Measurements from ENCODE around the gene KISS1R.

The KISS1R gene

DNA sequence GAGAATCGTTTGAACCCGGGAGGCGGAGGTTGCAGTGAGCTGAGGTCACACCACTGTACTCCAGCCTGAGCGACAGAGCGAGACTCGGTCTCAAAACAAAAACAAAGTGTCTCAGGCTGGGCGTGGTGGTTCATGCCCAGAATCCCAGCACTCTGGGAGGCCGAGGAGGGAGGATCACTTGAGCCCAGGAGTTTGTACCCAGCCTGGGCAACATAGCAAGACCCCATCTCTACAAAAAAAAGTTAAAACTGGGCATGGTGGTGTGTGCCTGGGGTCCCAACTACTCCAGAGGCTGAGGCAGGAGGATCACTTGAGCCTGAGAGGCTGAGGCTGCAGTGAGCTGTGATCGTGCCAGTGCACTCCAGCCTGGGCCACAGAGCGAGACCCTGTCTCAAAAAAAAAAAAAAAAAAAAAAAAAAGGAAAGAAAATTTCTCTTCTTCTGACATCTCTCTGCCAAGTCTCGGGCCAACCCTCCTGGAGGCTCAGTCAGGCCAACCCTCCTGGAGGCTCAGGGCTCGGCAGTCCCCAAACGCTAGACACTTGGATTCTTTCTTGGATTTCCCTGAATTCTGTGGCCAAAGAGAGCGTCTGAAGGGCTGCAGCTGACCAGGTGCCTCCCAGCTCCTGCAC lies 35.0 kb downstream of the KISS1R start:
- ChIA-PET POLR2A (no interaction called here), CTCF (interaction anchor here (1.2 kb wide), 1 partner anchor 16 kb away, joined by 3 read pairs; no protein-coding TSS in a partner anchor)
- DNase-seq = no peak
- Histone ChIP-seq H3K4me3 (ENCODE audit: control insufficient read depth in 1 of 7, extremely low read depth in 1 of 7, insufficient read depth in 4 of 7, low read depth in 2 of 7, low read length in 6 of 7) (peak overlapping the region in 3 of 7 experiments; percentile 28 to 68 (median 54)), H3K27ac (ENCODE audit: insufficient read depth in 1 of 2, low read depth in 1 of 2, low read length in 2 of 2, poor library complexity in 1 of 2, severe bottlenecking in 2 of 2) (peak overlapping the region in 1 of 2 experiments; percentile 66), H3K27me3 (replicated peaks in 2 of 5; ENCODE audit: control insufficient read depth in 4 of 5, insufficient read depth in 5 of 5, low read length in 4 of 5) (no peaks in the 10 kb centered on the region), H3K4me1 (ENCODE audit: control extremely low read depth in 1 of 4, control insufficient read depth in 4 of 4, insufficient read depth in 4 of 4, low read length in 3 of 4) (peaks cover 0 to 57% (median 35%) of the 10 kb centered on the region in 4 experiments), H3K36me3 (ENCODE audit: control insufficient read depth in 4 of 4, insufficient read depth in 4 of 4, low read length in 3 of 4) (peaks cover 0 to 6% (median 0%) of the 10 kb centered on the region in 4 experiments), H3K9me3 (ENCODE audit: control extremely low read depth in 1 of 5, control insufficient read depth in 4 of 5, insufficient read depth in 2 of 5, low read depth in 1 of 5, low read length in 4 of 5) (no peaks in the 10 kb centered on the region)
- 87% methylated on average over 12 of the region's 14 CpGs for WGBS (ENCODE audit: insufficient coverage)

DNA sequence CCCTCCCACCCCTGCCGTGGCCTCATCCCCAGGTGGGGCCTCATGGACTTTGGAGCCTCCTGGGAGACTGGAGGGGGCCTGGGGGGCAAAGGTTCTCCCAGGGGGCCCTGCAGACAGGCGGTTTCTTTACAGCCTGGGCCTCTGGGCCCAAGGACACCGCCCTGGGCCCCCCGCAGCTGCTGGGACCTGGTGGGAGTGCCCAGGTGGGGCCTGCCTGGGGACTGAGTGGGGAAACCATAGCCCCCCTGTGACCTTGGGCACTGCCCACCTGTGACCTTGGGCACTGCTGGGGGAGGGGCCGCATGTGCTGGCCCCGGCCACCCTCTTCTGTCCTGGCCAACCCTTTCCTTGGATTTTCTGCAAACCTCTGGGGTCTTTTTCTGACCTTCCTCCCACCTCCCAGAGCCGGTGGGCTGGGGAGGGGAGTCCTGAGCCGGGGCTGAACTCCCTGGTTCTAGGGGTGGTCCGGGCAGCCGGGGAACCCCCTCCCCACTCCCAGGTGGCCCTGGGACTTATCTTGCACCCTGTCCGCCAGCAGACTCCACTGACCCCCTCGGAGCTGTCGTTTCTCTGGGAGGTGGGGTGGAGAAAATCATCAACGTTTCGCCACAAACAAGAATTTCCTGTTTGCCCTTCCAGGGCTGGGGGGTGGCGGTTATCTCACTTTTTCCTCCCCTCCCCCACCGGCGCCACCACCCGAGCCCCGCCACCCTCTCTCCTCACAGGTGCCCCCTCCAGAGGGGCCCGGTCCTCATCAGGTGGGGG lies 35.7 kb downstream of the KISS1R start:
- WGBS (ENCODE audit: insufficient coverage) = 36% methylated on average over 7 of the region's 21 CpGs
- H3K9me3 ChIP-seq (ENCODE audit: control extremely low read depth in 1 of 5, control insufficient read depth in 4 of 5, insufficient read depth in 2 of 5, low read depth in 1 of 5, low read length in 4 of 5) = no peaks in the 10 kb centered on the region
- ChIA-PET CTCF (interaction anchor here (0.6 to 1.3 kb wide), 5 partner anchors 9 to 31 kb away, joined by 3 to 6 read pairs (median 3); partner anchors contain the start of gene WDR18), POLR2A (no interaction called here)
- peak overlapping the region in 6 of 7 experiments; percentile 32 to 68 (median 54) for H3K4me3 ChIP-seq (ENCODE audit: control insufficient read depth in 1 of 7, extremely low read depth in 1 of 7, insufficient read depth in 4 of 7, low read depth in 2 of 7, low read length in 6 of 7)
- H3K4me1 ChIP-seq (ENCODE audit: control extremely low read depth in 1 of 4, control insufficient read depth in 4 of 4, insufficient read depth in 4 of 4, low read length in 3 of 4) = peaks cover 0 to 50% (median 29%) of the 10 kb centered on the region in 4 experiments
- DNase-seq = no peak
- no peaks in the 10 kb centered on the region for H3K27me3 ChIP-seq (replicated peaks in 2 of 5; ENCODE audit: control insufficient read depth in 4 of 5, insufficient read depth in 5 of 5, low read length in 4 of 5)
- peaks cover 0 to 6% (median 0%) of the 10 kb centered on the region in 4 experiments for H3K36me3 ChIP-seq (ENCODE audit: control insufficient read depth in 4 of 4, insufficient read depth in 4 of 4, low read length in 3 of 4)
- H3K27ac ChIP-seq (ENCODE audit: insufficient read depth in 1 of 2, low read depth in 1 of 2, low read length in 2 of 2, poor library complexity in 1 of 2, severe bottlenecking in 2 of 2) = peak overlapping the region in 1 of 2 experiments; percentile 66

DNA sequence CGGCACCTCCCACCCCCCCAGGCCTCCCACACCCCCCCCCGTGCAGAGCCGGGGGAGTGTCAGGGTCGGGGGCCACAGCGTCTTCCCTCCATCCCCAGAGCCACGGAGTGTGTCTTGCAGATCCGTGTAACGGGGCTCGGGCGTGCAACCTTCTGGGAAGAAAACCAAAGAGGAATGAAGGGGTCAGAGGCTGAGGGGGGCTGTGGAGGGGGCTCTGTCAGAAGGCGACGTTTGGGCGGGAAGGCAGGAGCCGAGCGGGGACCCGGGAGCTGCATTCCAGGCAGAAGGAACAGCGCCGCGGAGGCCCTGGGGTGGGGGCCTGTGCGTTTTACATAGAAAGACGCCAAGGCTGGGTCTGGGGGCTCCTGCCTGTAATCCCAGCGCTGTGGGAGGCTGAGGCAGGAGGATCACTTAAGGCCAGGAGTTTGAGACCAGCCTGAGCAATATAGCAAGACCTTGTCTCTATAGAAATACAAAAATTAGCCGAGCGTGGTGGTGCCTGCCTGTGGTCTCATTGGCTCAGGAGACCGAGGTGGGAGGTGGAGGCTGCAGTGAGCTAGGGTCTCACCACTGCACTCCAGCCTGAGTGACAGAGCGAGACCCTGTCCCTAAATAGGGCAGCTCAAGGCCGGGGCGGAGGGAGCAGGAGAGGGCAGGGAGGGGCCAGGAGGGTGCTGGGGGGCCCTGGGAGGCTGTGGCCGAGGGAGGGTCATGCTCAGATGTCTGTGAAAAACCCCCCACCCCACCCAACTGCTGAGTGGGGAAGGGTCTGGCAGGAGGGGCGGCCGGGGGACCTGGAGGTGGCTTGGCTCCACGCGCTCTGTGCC lies 36.5 kb downstream of the KISS1R start:
- H3K27ac ChIP-seq (ENCODE audit: insufficient read depth in 1 of 2, low read depth in 1 of 2, low read length in 2 of 2, poor library complexity in 1 of 2, severe bottlenecking in 2 of 2) = peak overlapping the region in 1 of 2 experiments; percentile 66

DNA sequence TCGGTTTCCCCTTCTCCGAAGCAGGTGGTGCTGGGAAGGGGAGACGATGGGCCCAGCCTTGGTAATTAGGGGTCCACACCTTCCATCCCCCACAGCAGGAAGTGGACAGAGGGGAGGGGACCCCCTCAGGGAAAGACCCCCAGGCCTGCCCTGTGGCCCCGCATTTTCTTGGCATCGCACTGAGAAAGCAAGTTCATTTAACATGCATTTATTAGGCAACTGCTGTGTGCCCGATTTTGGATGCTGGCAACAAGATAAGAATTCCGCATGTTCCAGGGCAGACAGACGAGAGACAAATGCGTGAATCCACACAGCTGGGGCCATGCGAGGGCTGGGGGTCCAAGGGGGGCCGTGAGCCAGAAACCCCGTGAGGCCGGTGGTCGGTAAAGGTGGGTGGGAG lies 37.1 kb downstream of the KISS1R start:
- no peak overlapping the region for H3K27ac ChIP-seq (ENCODE audit: insufficient read depth in 1 of 2, low read depth in 1 of 2, low read length in 2 of 2, poor library complexity in 1 of 2, severe bottlenecking in 2 of 2)
- no peaks in the 10 kb centered on the region for H3K27me3 ChIP-seq (replicated peaks in 2 of 5; ENCODE audit: control insufficient read depth in 4 of 5, insufficient read depth in 5 of 5, low read length in 4 of 5)
- H3K9me3 ChIP-seq (ENCODE audit: control extremely low read depth in 1 of 5, control insufficient read depth in 4 of 5, insufficient read depth in 2 of 5, low read depth in 1 of 5, low read length in 4 of 5) = no peaks in the 10 kb centered on the region
- H3K36me3 ChIP-seq (ENCODE audit: control insufficient read depth in 4 of 4, insufficient read depth in 4 of 4, low read length in 3 of 4) = peaks cover 0 to 6% (median 4%) of the 10 kb centered on the region in 4 experiments
- H3K4me1 ChIP-seq (ENCODE audit: control extremely low read depth in 1 of 4, control insufficient read depth in 4 of 4, insufficient read depth in 4 of 4, low read length in 3 of 4) = peaks cover 0 to 38% (median 17%) of the 10 kb centered on the region in 4 experiments
- no peak for DNase-seq
- WGBS (ENCODE audit: insufficient coverage) = 97% methylated on average over 13 of the region's 14 CpGs
- H3K4me3 ChIP-seq (ENCODE audit: control insufficient read depth in 1 of 7, extremely low read depth in 1 of 7, insufficient read depth in 4 of 7, low read depth in 2 of 7, low read length in 6 of 7) = no peak overlapping the region
- POLR2A ChIA-PET = no interaction called here
- CTCF ChIA-PET = interaction anchor here (1.3 to 2.5 kb wide), 2 partner anchors 28 to 30 kb away, joined by 3 to 7 read pairs; partner anchors contain the start of gene WDR18

More for the DNA sequence above, 36.5 kb downstream of the KISS1R start:
- no peak for DNase-seq
- Histone ChIP-seq H3K27me3 (replicated peaks in 2 of 5; ENCODE audit: control insufficient read depth in 4 of 5, insufficient read depth in 5 of 5, low read length in 4 of 5) (no peaks in the 10 kb centered on the region), H3K4me1 (ENCODE audit: control extremely low read depth in 1 of 4, control insufficient read depth in 4 of 4, insufficient read depth in 4 of 4, low read length in 3 of 4) (peaks cover 0 to 43% (median 22%) of the 10 kb centered on the region in 4 experiments), H3K4me3 (ENCODE audit: control insufficient read depth in 1 of 7, extremely low read depth in 1 of 7, insufficient read depth in 4 of 7, low read depth in 2 of 7, low read length in 6 of 7) (peak overlapping the region in 4 of 7 experiments; percentile 19 to 68 (median 48)), H3K36me3 (ENCODE audit: control insufficient read depth in 4 of 4, insufficient read depth in 4 of 4, low read length in 3 of 4) (peaks cover 0 to under 1% (median 0%) of the 10 kb centered on the region in 4 experiments), H3K9me3 (ENCODE audit: control extremely low read depth in 1 of 5, control insufficient read depth in 4 of 5, insufficient read depth in 2 of 5, low read depth in 1 of 5, low read length in 4 of 5) (no peaks in the 10 kb centered on the region)
- POLR2A ChIA-PET = no interaction called here
- 75% methylated on average over 12 of the region's 33 CpGs for WGBS (ENCODE audit: insufficient coverage)
- CTCF ChIA-PET = interaction anchor here (1.0 to 1.3 kb wide), 4 partner anchors 8 to 30 kb away, joined by 3 to 6 read pairs (median 3); partner anchors contain the start of gene WDR18

GRCh38 chr19:954672-955494 lies 37.8 kb downstream of the KISS1R start:
- no peak overlapping the region for H3K27ac ChIP-seq (ENCODE audit: insufficient read depth in 1 of 2, low read depth in 1 of 2, low read length in 2 of 2, poor library complexity in 1 of 2, severe bottlenecking in 2 of 2)

More at GRCh38 chr19:954672-955494, 37.8 kb downstream of the KISS1R start:
- peaks cover 0 to 34% (median 15%) of the 10 kb centered on the region in 4 experiments for H3K4me1 ChIP-seq (ENCODE audit: control extremely low read depth in 1 of 4, control insufficient read depth in 4 of 4, insufficient read depth in 4 of 4, low read length in 3 of 4)
- no peaks in the 10 kb centered on the region for H3K27me3 ChIP-seq (replicated peaks in 2 of 5; ENCODE audit: control insufficient read depth in 4 of 5, insufficient read depth in 5 of 5, low read length in 4 of 5)
- CTCF ChIA-PET = interaction anchor here (1.0 to 2.5 kb wide), 2 partner anchors 27 to 31 kb away, joined by 3 to 7 read pairs; no protein-coding TSS in a partner anchor
- WGBS (ENCODE audit: insufficient coverage) = 96% methylated on average over 41 of the region's 43 CpGs
- peaks cover 0 to 12% (median 5%) of the 10 kb centered on the region in 4 experiments for H3K36me3 ChIP-seq (ENCODE audit: control insufficient read depth in 4 of 4, insufficient read depth in 4 of 4, low read length in 3 of 4)
- DNase-seq = no peak
- H3K9me3 ChIP-seq (ENCODE audit: control extremely low read depth in 1 of 5, control insufficient read depth in 4 of 5, insufficient read depth in 2 of 5, low read depth in 1 of 5, low read length in 4 of 5) = no peaks in the 10 kb centered on the region
- no peak overlapping the region for H3K4me3 ChIP-seq (ENCODE audit: control insufficient read depth in 1 of 7, extremely low read depth in 1 of 7, insufficient read depth in 4 of 7, low read depth in 2 of 7, low read length in 6 of 7)
- POLR2A ChIA-PET = no interaction called here
